IMR-90 (cell line): ENCODE data around the gene HCCS. TPM values are rescaled to one million over a fixed set of nuclear protein-coding genes. Genes with fewer than 3 reads are reported as not detected.

ENCODE experiments used
- ATAC-seq: fragments of 200-7000 bp; cut with Tn5 transposase; 2 replicates; pipeline ENCODE4 v1.9.1; 2020; ENCODE audit warnings: low read depth, mild to moderate bottlenecking, moderate library complexity
- BruUV-seq: library from RNA; stranded (reverse); fragments of 400-500 nt; replicated peaks from 2 replicates; lab custom pipeline; 2021; lab: Mats Ljungman, UMichigan
- CTCF ChIA-PET: fragments of 300-600 bp; formaldehyde crosslinking; extraction: SDS; loops from one replicate; lab custom pipeline; 2021; ENCODE audit warnings: antibody characterized with exemption; lab: Yijun Ruan, JAX
- POLR2A ChIA-PET: fragments of 300-600 bp; sonication (Branson Sonifier 250); formaldehyde crosslinking; loops from one replicate; lab custom pipeline; 2022; ENCODE audit warnings: antibody characterized with exemption; ENCODE audit not compliant: unreplicated experiment; lab: Charles Lee
- DNase-seq: peaks from one replicate; pipeline ENCODE4 v3.0.0; 2013
- H2AFZ ChIP-seq: replicated peaks from 2 replicates; pipeline ENCODE3; 2013; ENCODE audit warnings: low read length, mild to moderate bottlenecking; ENCODE audit not compliant: poor library complexity
- H2AK5ac ChIP-seq: 2 replicates; pipeline ENCODE4 v1.6.1; 2013; ENCODE audit warnings: low read depth, low read length, inconsistent platforms
- H2AK9ac ChIP-seq: replicated peaks from 2 replicates; pipeline ENCODE3; 2013; ENCODE audit warnings: mild to moderate bottlenecking, low read depth, low read length, moderate library complexity; ENCODE audit not compliant: poor library complexity
- H2BK120ac ChIP-seq: 2 replicates; pipeline ENCODE4 v1.6.1; 2013; ENCODE audit warnings: low read depth, low read length, inconsistent platforms
- H2BK15ac ChIP-seq: 3 replicates; pipeline ENCODE4 v1.6.1; 2013; ENCODE audit warnings: low read depth, low read length, inconsistent platforms
- H2BK20ac ChIP-seq: 2 replicates; pipeline ENCODE4 v1.6.1; 2013; ENCODE audit warnings: low read depth, mild to moderate bottlenecking, inconsistent platforms, low read length, moderate library complexity
- H2BK5ac ChIP-seq: 2 replicates; pipeline ENCODE4 v1.6.1; 2013; ENCODE audit warnings: mild to moderate bottlenecking, low read depth, low read length, inconsistent platforms; ENCODE audit not compliant: poor library complexity, severe bottlenecking
- H3K14ac ChIP-seq: replicated peaks from 2 replicates; pipeline ENCODE4 v1.6.1; 2013; ENCODE audit warnings: low read depth, low read length, inconsistent platforms
- H3K18ac ChIP-seq: 2 replicates; pipeline ENCODE4 v1.6.1; 2013; ENCODE audit warnings: low read depth, low read length, control low read depth
- H3K23ac ChIP-seq: 2 replicates; pipeline ENCODE4 v1.6.1; 2013; ENCODE audit warnings: low read depth, low read length, inconsistent platforms
- H3K27ac ChIP-seq: 2 replicates; pipeline ENCODE4 v1.5.1; 2013; ENCODE audit warnings: mild to moderate bottlenecking, control low read depth, low read length; ENCODE audit not compliant: insufficient read depth
- H3K27me3 ChIP-seq: 2 replicates; pipeline ENCODE4 v1.6.1; 2013; ENCODE audit warnings: low read length; ENCODE audit not compliant: control insufficient read depth, insufficient read depth
- H3K36me3 ChIP-seq: 2 replicates; pipeline ENCODE4 v1.6.1; 2013; ENCODE audit warnings: low read length, mixed read lengths; ENCODE audit not compliant: control insufficient read depth, insufficient read depth
- H3K4ac ChIP-seq: 2 replicates; pipeline ENCODE4 v1.6.1; 2013; ENCODE audit warnings: low read depth, low read length, inconsistent platforms
- H3K4me1 ChIP-seq: 2 replicates; pipeline ENCODE4 v1.6.1; 2013; ENCODE audit warnings: low read length, mixed read lengths; ENCODE audit not compliant: control insufficient read depth, insufficient read depth
- H3K4me2 ChIP-seq: 2 replicates; pipeline ENCODE4 v1.6.1; 2013; ENCODE audit warnings: low read depth, mild to moderate bottlenecking, control low read depth, low read length, moderate library complexity
- H3K4me3 ChIP-seq: 2 replicates; pipeline ENCODE4 v1.5.1; 2013; ENCODE audit warnings: low read depth, mild to moderate bottlenecking, control low read depth, low read length, moderate library complexity; ENCODE audit not compliant: insufficient read depth
- H3K56ac ChIP-seq: 2 replicates; pipeline ENCODE4 v1.6.1; 2013; ENCODE audit warnings: low read length, inconsistent platforms; ENCODE audit not compliant: insufficient read depth; ENCODE audit errors: extremely low read depth
- H3K79me1 ChIP-seq, 2 experiments: 2 replicates each; pipeline ENCODE4 v1.6.1; 2013; ENCODE audit warnings: low read length in 2 of 2, inconsistent platforms in 1 of 2, low read depth in 1 of 2
- H3K9ac ChIP-seq: 2 replicates; pipeline ENCODE4 v1.6.1; 2013; ENCODE audit warnings: low read depth, low read length, control low read depth
- H3K9me1 ChIP-seq: 2 replicates; pipeline ENCODE4 v1.6.1; 2013; ENCODE audit warnings: low read length, inconsistent platforms; ENCODE audit not compliant: insufficient read depth
- H3K9me3 ChIP-seq: 2 replicates; pipeline ENCODE4 v1.6.1; 2013; ENCODE audit warnings: low read length; ENCODE audit not compliant: control insufficient read depth, insufficient read depth
- H4K20me1 ChIP-seq: 2 replicates; pipeline ENCODE4 v1.6.1; 2013; ENCODE audit warnings: low read length, inconsistent platforms; ENCODE audit not compliant: insufficient read depth
- H4K5ac ChIP-seq: 2 replicates; pipeline ENCODE4 v1.6.1; 2013; ENCODE audit warnings: mild to moderate bottlenecking, low read depth, low read length, control low read depth
- H4K8ac ChIP-seq, 2 experiments: 2 replicates each; pipeline ENCODE4 v1.6.1; 2013; ENCODE audit warnings: low read depth in 2 of 2, low read length in 2 of 2, control low read depth in 1 of 2, inconsistent platforms in 1 of 2
- H4K91ac ChIP-seq: 2 replicates; pipeline ENCODE4 v1.6.1; 2013; ENCODE audit warnings: low read depth, low read length, inconsistent platforms; ENCODE audit not compliant: insufficient read depth
- BHLHE40 ChIP-seq: fragments of 150-350 bp; IDR thresholded peaks from 2 replicates; pipeline ENCODE4 v1.6.1; 2016; ENCODE audit warnings: mild to moderate bottlenecking, low read depth, low read length
- CEBPB ChIP-seq: IDR thresholded peaks from 2 replicates; pipeline ENCODE4 v1.6.1; 2012; ENCODE audit warnings: low read depth, low read length, improper control_type of control experiment
- CHD1 ChIP-seq: IDR thresholded peaks from 2 replicates; pipeline ENCODE4 v1.6.1; 2012; ENCODE audit warnings: low read depth, low read length, improper control_type of control experiment
- ELK1 ChIP-seq: fragments of 150-350 bp; IDR thresholded peaks from 2 replicates; pipeline ENCODE4 v1.6.1; 2016; ENCODE audit warnings: low read depth, mild to moderate bottlenecking, low read length, moderate library complexity, borderline replicate concordance
- FOS ChIP-seq: fragments of 150-350 bp; IDR thresholded peaks from 2 replicates; pipeline ENCODE4 v1.6.1; 2016; ENCODE audit warnings: low read depth, low read length
- MAFK ChIP-seq: IDR thresholded peaks from 2 replicates; pipeline ENCODE4 v1.6.1; 2012; ENCODE audit warnings: low read depth, low read length, improper control_type of control experiment
- MAZ ChIP-seq: IDR thresholded peaks from 2 replicates; pipeline ENCODE4 v1.6.1; 2012; ENCODE audit warnings: low read depth, mild to moderate bottlenecking, low read length, improper control_type of control experiment, moderate library complexity, borderline replicate concordance
- MXI1 ChIP-seq: IDR thresholded peaks from 2 replicates; pipeline ENCODE4 v1.6.1; 2012; ENCODE audit warnings: low read depth, mild to moderate bottlenecking, low read length, moderate library complexity, borderline replicate concordance
- NFE2L2 ChIP-seq: fragments of 150-350 bp; IDR thresholded peaks from 2 replicates; pipeline ENCODE4 v1.6.1; 2016; ENCODE audit warnings: low read depth, mild to moderate bottlenecking, low read length
- POLR2A ChIP-seq: IDR thresholded peaks from 2 replicates; pipeline ENCODE4 v1.6.1; 2012; ENCODE audit warnings: mild to moderate bottlenecking, low read depth, low read length
- RAD21 ChIP-seq: IDR thresholded peaks from 2 replicates; pipeline ENCODE4 v1.6.1; 2012; ENCODE audit warnings: low read length, improper control_type of control experiment
- RCOR1 ChIP-seq: IDR thresholded peaks from 2 replicates; pipeline ENCODE4 v1.6.1; 2012; ENCODE audit warnings: mild to moderate bottlenecking, low read length, improper control_type of control experiment; ENCODE audit not compliant: insufficient replicate concordance
- RFX5 ChIP-seq: IDR thresholded peaks from 2 replicates; pipeline ENCODE4 v1.8.0; 2012; ENCODE audit warnings: low read depth, mild to moderate bottlenecking, low read length, moderate library complexity
- SMC3 ChIP-seq: fragments of 150-350 bp; IDR thresholded peaks from 2 replicates; pipeline ENCODE4 v1.6.1; 2016; ENCODE audit warnings: low read depth, mild to moderate bottlenecking, antibody characterized with exemption, low read length, moderate library complexity
- WGBS, 2 experiments: methylation state at CpG; one replicate each; pipeline versions ENCODE4 v1.1.5 to v1.1.7; 2013; ENCODE audit warnings: missing lambda C conversion rate in 2 of 2; ENCODE audit not compliant: insufficient read length in 1 of 2; ENCODE audit errors: extremely low coverage in 2 of 2; 5-methylcytosine and 5-hydroxymethylcytosine counted together
- dilution Hi-C: fragments of 300-500 bp; cut with HindIII; formaldehyde crosslinking; loops from one replicate; pipeline ENCODE4 v1.14.3; 2018; ENCODE audit warnings: low sequenced_read_pairs; ENCODE audit not compliant: unreplicated experiment
- in situ Hi-C: fragments of 300-500 bp; cut with MboI; formaldehyde crosslinking; loops from 3 replicates; pipeline ENCODE4 v1.14.3; 2019; ENCODE audit warnings: low sequenced_read_pairs, inconsistent platforms, mixed read lengths
- intact Hi-C: fragments of 100-400 bp; cut with micrococcal nuclease; formaldehyde crosslinking; loops from 2 replicates; pipeline ENCODE4 v1.10.0; 2022
- polyA plus RNA-seq, 3 experiments: library from polyadenylated mRNA; depleted of rRNA; stranded (reverse); fragments of >200 nt; gene quantifications; 2 replicates each; pipeline ENCODE4 v1.2.3, GENCODE V29; 2012; ENCODE audit warnings: low replicate concordance in 1 of 3
- total RNA-seq: library from RNA; depleted of rRNA; stranded (reverse); fragments of >200 nt; gene quantifications from 2 replicates; pipeline ENCODE4 v1.2.3, GENCODE V29; 2012
- TF ChIP-seq, protein P1 (sequence below): conservative IDR thresholded peaks from 2 replicates; pipeline ENCODE4 v1.5.1; 2012; ENCODE audit warnings: mild to moderate bottlenecking, low read depth, low read length, improper control_type of control experiment
- TF ChIP-seq, protein P2 (sequence below): fragments of 150-350 bp; IDR thresholded peaks from 2 replicates; pipeline ENCODE4 v1.6.1; 2017; ENCODE audit warnings: mild to moderate bottlenecking, antibody characterized with exemption, low read length, low read depth

HCCS gene
- total and polyA plus RNA-seq, 2 of the 4 experiments (the other 2 are of a cell fraction) = 24.0 to 28.6 TPM

DNA sequence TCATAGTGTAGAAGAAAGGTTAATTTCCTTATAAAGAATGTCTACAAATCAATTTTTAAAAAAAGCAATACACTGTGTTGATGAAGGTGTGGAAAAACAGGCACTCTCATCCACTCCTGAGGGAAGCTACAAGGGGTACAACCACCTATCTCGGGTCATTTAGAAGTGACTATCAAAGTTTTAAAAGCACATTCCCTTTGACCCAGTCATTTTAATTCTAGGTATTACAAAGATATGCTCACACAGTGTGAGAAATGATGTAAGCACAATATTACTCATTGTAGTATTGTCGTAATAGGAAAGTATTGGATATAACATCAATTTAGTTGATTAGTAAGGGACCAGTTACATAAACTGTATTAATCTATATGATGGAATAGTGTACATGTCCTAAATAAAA lies 7.4 kb upstream of the HCCS start:
- ChIA-PET CTCF (no interaction called here), POLR2A (no interaction called here)
- no peak for DNase-seq
- dilution Hi-C loops (no loop called here), intact Hi-C loops (loop anchor here (5.0 kb wide), 1 partner anchor 486 kb away; no protein-coding TSS in a partner anchor), in situ Hi-C loops (no loop called here)
- no peak overlapping the region for H2BK120ac ChIP-seq
- ATAC-seq = no peak
- H2AFZ ChIP-seq = no peak overlapping the region
- H3K9me1 ChIP-seq = no peaks in the 10 kb centered on the region
- no peak overlapping the region for H2AK5ac ChIP-seq
- H3K23ac ChIP-seq = no peak overlapping the region
- no peak for TF ChIP-seq RAD21
- no peak for TF ChIP-seq NFE2L2
- TF ChIP-seq, protein P1, sequence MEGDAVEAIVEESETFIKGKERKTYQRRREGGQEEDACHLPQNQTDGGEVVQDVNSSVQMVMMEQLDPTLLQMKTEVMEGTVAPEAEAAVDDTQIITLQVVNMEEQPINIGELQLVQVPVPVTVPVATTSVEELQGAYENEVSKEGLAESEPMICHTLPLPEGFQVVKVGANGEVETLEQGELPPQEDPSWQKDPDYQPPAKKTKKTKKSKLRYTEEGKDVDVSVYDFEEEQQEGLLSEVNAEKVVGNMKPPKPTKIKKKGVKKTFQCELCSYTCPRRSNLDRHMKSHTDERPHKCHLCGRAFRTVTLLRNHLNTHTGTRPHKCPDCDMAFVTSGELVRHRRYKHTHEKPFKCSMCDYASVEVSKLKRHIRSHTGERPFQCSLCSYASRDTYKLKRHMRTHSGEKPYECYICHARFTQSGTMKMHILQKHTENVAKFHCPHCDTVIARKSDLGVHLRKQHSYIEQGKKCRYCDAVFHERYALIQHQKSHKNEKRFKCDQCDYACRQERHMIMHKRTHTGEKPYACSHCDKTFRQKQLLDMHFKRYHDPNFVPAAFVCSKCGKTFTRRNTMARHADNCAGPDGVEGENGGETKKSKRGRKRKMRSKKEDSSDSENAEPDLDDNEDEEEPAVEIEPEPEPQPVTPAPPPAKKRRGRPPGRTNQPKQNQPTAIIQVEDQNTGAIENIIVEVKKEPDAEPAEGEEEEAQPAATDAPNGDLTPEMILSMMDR = no peak
- TF ChIP-seq POLR2A = no peak
- TF ChIP-seq CEBPB = no peak
- no peak for TF ChIP-seq RCOR1
- TF ChIP-seq, protein P2, sequence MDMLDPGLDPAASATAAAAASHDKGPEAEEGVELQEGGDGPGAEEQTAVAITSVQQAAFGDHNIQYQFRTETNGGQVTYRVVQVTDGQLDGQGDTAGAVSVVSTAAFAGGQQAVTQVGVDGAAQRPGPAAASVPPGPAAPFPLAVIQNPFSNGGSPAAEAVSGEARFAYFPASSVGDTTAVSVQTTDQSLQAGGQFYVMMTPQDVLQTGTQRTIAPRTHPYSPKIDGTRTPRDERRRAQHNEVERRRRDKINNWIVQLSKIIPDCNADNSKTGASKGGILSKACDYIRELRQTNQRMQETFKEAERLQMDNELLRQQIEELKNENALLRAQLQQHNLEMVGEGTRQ = no peak
- no peak for TF ChIP-seq SMC3
- no peak for TF ChIP-seq RFX5
- no peak for TF ChIP-seq CHD1
- no peak for TF ChIP-seq MAFK
- no peak for TF ChIP-seq ELK1
- no peak for TF ChIP-seq MXI1
- no peak for TF ChIP-seq MAZ
- TF ChIP-seq BHLHE40 = no peak
- no peak for TF ChIP-seq FOS
- H3K36me3 ChIP-seq = no peaks in the 10 kb centered on the region
- no peak overlapping the region for H3K4me3 ChIP-seq
- BruUV-seq = no TSS peak
- no peak overlapping the region for H3K4ac ChIP-seq
- H2AK9ac ChIP-seq = no peak overlapping the region
- H3K4me2 ChIP-seq = no peak overlapping the region
- no peak overlapping the region for H2BK15ac ChIP-seq
- no peak overlapping the region for H3K14ac ChIP-seq
- H2BK5ac ChIP-seq = no peak overlapping the region
- H4K91ac ChIP-seq = no peak overlapping the region
- H4K5ac ChIP-seq = no peak overlapping the region
- H2BK20ac ChIP-seq = no peak overlapping the region
- H4K20me1 ChIP-seq = no peaks in the 10 kb centered on the region
- no peak overlapping the region for H3K27ac ChIP-seq
- WGBS, 2 experiments = no CpG with 5 or more reads among the region's 2 CpGs
- H3K4me1 ChIP-seq = 0 out of 2 replicates have a peak, but pooled peaks cover 2% of the 10 kb centered on the region
- H3K27me3 ChIP-seq = no peaks in the 10 kb centered on the region
- no peaks in the 10 kb centered on the region for H3K9me3 ChIP-seq
- no peak overlapping the region for H3K9ac ChIP-seq
- H3K56ac ChIP-seq = no peak overlapping the region
- no peaks in the 10 kb centered on the region for H3K79me1 ChIP-seq
- H3K18ac ChIP-seq = no peak overlapping the region
- no peak overlapping the region for H4K8ac ChIP-seq
